Fibroblast of skin of abdomen (primary cell): ENCODE data around the gene YJU2.

Source experiments
- DNase-seq: peaks from one replicate; pipeline ENCODE4 v3.0.0-alpha.2; 2013

YJU2 gene

GRCh38 chr19:4298810-4299550, 52.1 kb downstream of the YJU2 start:
- no peak for DNase-seq

GRCh38 chr19:4300589-4300988, 53.7 kb downstream of the YJU2 start:
- DNase-seq: no peak

GRCh38 chr19:4301590-4302242, 54.8 kb downstream of the YJU2 start:
- DNase-seq: no peak

- DNase-seq: no peak
Observed at GRCh38 chr19:4302243-4302640, 55.4 kb downstream of the YJU2 start, which contains the start of gene TMIGD2. TSS of gene TMIGD2 (minus strand) at chr19:4302389. CDS start at chr19:4302385, 4 bp downstream.

- no peak for DNase-seq
Observed at GRCh38 chr19:4303819-4304537, 57.1 kb downstream of the YJU2 start.

GRCh38 chr19:4304538-4305256, 57.8 kb downstream of the YJU2 start, which contains the start of gene FSD1:
TSS of gene FSD1 (plus strand) at chr19:4304598. CDS start at chr19:4304747, 149 bp downstream.
- DNase-seq: peak; percentile 63

- no peak for DNase-seq
Observed at GRCh38 chr19:4305257-4305612, 58.4 kb downstream of the YJU2 start.

GRCh38 chr19:4305659-4306058, 58.8 kb downstream of the YJU2 start:
- DNase-seq: no peak

GRCh38 chr19:4310247-4311121, 63.6 kb downstream of the YJU2 start:
- no peak for DNase-seq

- DNase-seq: no peak
Observed at GRCh38 chr19:4313847-4314490, 67.1 kb downstream of the YJU2 start.

GRCh38 chr19:4316956-4317355, 70.1 kb downstream of the YJU2 start:
- DNase-seq: no peak

GRCh38 chr19:4318460-4318859, 71.6 kb downstream of the YJU2 start:
- no peak for DNase-seq
